HepG2 (cell line): ENCODE results near the gene NECTIN2. TPM values are rescaled to one million over a fixed set of nuclear protein-coding genes. Genes with fewer than 3 reads are reported as not detected.

ENCODE experiments used
- ATAD3A ChIP-seq: sonication (generic); formaldehyde crosslinking; IDR thresholded peaks from 2 replicates; pipeline ENCODE4 v1.4.0; 2020; ENCODE audit warnings: missing genetic modification reagents
- BORCS8-MEF2B ChIP-seq: sonication (generic); formaldehyde crosslinking; IDR thresholded peaks from 2 replicates; pipeline ENCODE4 v1.8.0; 2022; ENCODE audit warnings: mild to moderate bottlenecking, missing genetic modification reagents
- DPF2 ChIP-seq: sonication (generic); formaldehyde crosslinking; IDR thresholded peaks from 2 replicates; pipeline ENCODE4 v1.4.0; 2020; ENCODE audit warnings: mild to moderate bottlenecking, low read depth, missing genetic modification reagents, borderline replicate concordance
- ERF ChIP-seq: IDR thresholded peaks from 2 replicates; pipeline ENCODE4 v1.6.1; 2018; ENCODE audit warnings: missing biosample characterization, missing genetic modification reagents
- FOXC1 ChIP-seq: sonication (generic); formaldehyde crosslinking; IDR thresholded peaks from 2 replicates; pipeline ENCODE4 v1.8.0; 2022; ENCODE audit warnings: mild to moderate bottlenecking, missing genetic modification reagents, borderline replicate concordance
- GABPA ChIP-seq, 2 experiments: IDR thresholded peaks; 2 replicates each; pipeline ENCODE4 v1.6.1; 2011 to 2016; ENCODE audit warnings: low read depth in 2 of 2, low read length in 1 of 2, missing biosample characterization in 1 of 2, missing genetic modification characterization in 1 of 2
- GLI4 ChIP-seq: sonication (generic); formaldehyde crosslinking; IDR thresholded peaks from 2 replicates; pipeline ENCODE4 v1.5.1; 2020; ENCODE audit warnings: missing genetic modification reagents, mild to moderate bottlenecking, moderate library complexity, borderline replicate concordance
- HDAC1 ChIP-seq: sonication (generic); formaldehyde crosslinking; IDR thresholded peaks from 2 replicates; pipeline ENCODE4 v1.5.1; 2020; ENCODE audit warnings: mild to moderate bottlenecking, missing genetic modification reagents
- LRRFIP1 ChIP-seq: sonication (generic); formaldehyde crosslinking; conservative IDR thresholded peaks from 2 replicates; pipeline ENCODE4 v1.4.0; 2020; ENCODE audit warnings: missing genetic modification reagents
- MATR3 ChIP-seq: sonication (generic); formaldehyde crosslinking; IDR thresholded peaks from 2 replicates; pipeline ENCODE4 v1.4.0; 2020; ENCODE audit warnings: missing genetic modification reagents
- MLLT10 ChIP-seq: sonication (generic); formaldehyde crosslinking; IDR thresholded peaks from 2 replicates; pipeline ENCODE4 v1.4.0; 2020; ENCODE audit warnings: missing genetic modification reagents
- NFE2L2 ChIP-seq: fragments of 150-350 bp; IDR thresholded peaks from 2 replicates; pipeline ENCODE4 v1.6.1; 2014; ENCODE audit warnings: low read length
- PHF21A ChIP-seq: sonication (generic); formaldehyde crosslinking; IDR thresholded peaks from 2 replicates; pipeline ENCODE4 v1.5.0; 2020; ENCODE audit warnings: mild to moderate bottlenecking, missing genetic modification reagents
- PRDM4 ChIP-seq: sonication (generic); formaldehyde crosslinking; IDR thresholded peaks from 2 replicates; pipeline ENCODE4 v1.9.0; 2021; ENCODE audit warnings: missing genetic modification reagents, borderline replicate concordance
- SALL1 ChIP-seq: sonication (generic); formaldehyde crosslinking; IDR thresholded peaks from 2 replicates; pipeline ENCODE4 v1.8.0; 2022; ENCODE audit warnings: mild to moderate bottlenecking, missing genetic modification reagents
- TEAD3 ChIP-seq: optimal IDR thresholded peaks from 2 replicates; pipeline ENCODE3; 2016; ENCODE audit warnings: borderline replicate concordance
- ZBTB3 ChIP-seq: sonication (generic); formaldehyde crosslinking; IDR thresholded peaks from 2 replicates; pipeline ENCODE4 v1.4.0; 2020; ENCODE audit warnings: low read depth, mild to moderate bottlenecking, moderate library complexity, missing genetic modification reagents, borderline replicate concordance
- ZFP36L2 ChIP-seq: sonication (generic); formaldehyde crosslinking; IDR thresholded peaks from 2 replicates; pipeline ENCODE4 v1.4.0; 2020; ENCODE audit warnings: missing genetic modification reagents
- ZMYM2 ChIP-seq: sonication (generic); formaldehyde crosslinking; IDR thresholded peaks from 2 replicates; pipeline ENCODE4 v1.8.0; 2022; ENCODE audit warnings: mild to moderate bottlenecking, missing genetic modification reagents
- ZNF10 ChIP-seq: sonication (generic); formaldehyde crosslinking; IDR thresholded peaks from 2 replicates; pipeline ENCODE4 v1.4.0; 2020; ENCODE audit warnings: mild to moderate bottlenecking, low read depth, missing genetic modification reagents, borderline replicate concordance
- ZNF17 ChIP-seq: sonication (generic); formaldehyde crosslinking; IDR thresholded peaks from 2 replicates; pipeline ENCODE4 v1.5.0; 2020; ENCODE audit warnings: mild to moderate bottlenecking, missing genetic modification reagents
- ZNF235 ChIP-seq: sonication (generic); formaldehyde crosslinking; IDR thresholded peaks from 2 replicates; pipeline ENCODE4 v1.8.1; 2023; ENCODE audit warnings: mild to moderate bottlenecking, missing genetic modification reagents, borderline replicate concordance
- ZNF652 ChIP-seq: IDR thresholded peaks from 2 replicates; pipeline ENCODE4 v1.6.1; 2016; ENCODE audit warnings: low read depth, borderline replicate concordance
- ZNF660 ChIP-seq: sonication (generic); formaldehyde crosslinking; IDR thresholded peaks from 2 replicates; pipeline ENCODE4 v1.5.1; 2020; ENCODE audit warnings: mild to moderate bottlenecking, low read depth, missing genetic modification reagents, borderline replicate concordance
- ZNF672 ChIP-seq: sonication (generic); formaldehyde crosslinking; IDR thresholded peaks from 2 replicates; pipeline ENCODE4 v1.8.1; 2022; ENCODE audit warnings: missing genetic modification reagents
- ZNF788 ChIP-seq: sonication (generic); formaldehyde crosslinking; IDR thresholded peaks from 2 replicates; pipeline ENCODE4 v1.5.0; 2020; ENCODE audit warnings: mild to moderate bottlenecking, missing genetic modification reagents, borderline replicate concordance
- polyA plus RNA-seq, 8 experiments: library from polyadenylated mRNA; depleted of rRNA in 3 of 8; stranded (reverse) in 7 of 8; unstranded in 1 of 8; fragments of >200 nt; fragmentation: Illumina TruSeq in 4 of 8; extraction: Trizol in 4 of 8; gene quantifications; 2 replicates each; pipeline versions ENCODE4 v1.2.1 to v1.2.3, GENCODE V29; 2011 to 2016; ENCODE audit warnings: low read depth in 4 of 8, missing spikeins in 1 of 8, mixed read lengths in 1 of 8; ENCODE audit not compliant: insufficient read depth in 1 of 8
- total RNA-seq, 5 experiments: library from RNA; depleted of rRNA; stranded (reverse); fragments of >200 nt; fragmentation: Illumina TruSeq; extraction: Trizol; gene quantifications; 2 replicates each; pipeline ENCODE4 v1.2.3, GENCODE V29; 2016; ENCODE audit warnings: low read depth in 1 of 5

NECTIN2 gene
- total and polyA plus RNA-seq, 2 of the 13 experiments (the other 11 are each of a cell fraction or from before 2014, with no cell fraction given), result 75.4 to 114 TPM

DNA sequence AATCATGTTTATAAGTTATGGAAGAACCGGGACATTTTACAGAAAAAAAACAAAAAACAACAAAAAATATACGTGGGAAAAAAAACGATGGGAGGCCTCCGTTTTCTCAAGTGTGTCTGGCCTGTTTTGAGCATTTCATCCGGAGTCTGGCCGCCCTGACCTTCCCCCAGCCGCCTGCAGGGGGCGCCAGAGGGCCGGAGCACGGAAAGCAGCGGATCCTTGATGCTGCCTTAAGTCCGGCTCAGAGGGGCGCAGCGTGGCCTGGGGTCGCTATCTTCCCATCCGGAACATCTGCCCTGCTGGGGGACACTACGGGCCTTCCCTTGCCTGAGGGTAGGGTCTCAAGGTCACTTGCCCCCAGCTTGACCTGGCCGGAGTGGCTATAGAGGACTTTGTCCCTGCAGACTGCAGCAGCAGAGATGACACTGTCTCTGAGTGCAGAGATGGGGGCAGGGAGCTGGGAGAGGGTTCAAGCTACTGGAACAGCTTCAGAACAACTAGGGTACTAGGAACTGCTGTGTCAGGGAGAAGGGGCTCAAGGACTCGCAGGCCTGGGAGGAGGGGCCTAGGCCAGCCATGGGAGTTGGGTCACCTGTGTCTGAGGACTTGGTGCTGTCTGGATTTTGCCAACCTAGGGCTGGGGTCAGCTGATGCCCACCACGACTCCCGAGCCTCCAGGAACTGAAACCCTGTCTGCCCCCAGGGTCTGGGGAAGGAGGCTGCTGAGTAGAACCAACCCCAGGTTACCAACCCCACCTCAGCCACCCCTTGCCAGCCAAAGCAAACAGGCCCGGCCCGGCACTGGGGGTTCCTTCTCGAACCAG, 57.7 kb downstream of the NECTIN2 start (continued):
- TF ChIP-seq ZMYM2 (CRISPR knock-in tag), result peak; percentile 67; the same call in 1 of the 2 replicates
- peak; percentile 76 for TF ChIP-seq BORCS8-MEF2B (CRISPR knock-in tag)
- peak; percentile 63; the same call in 1 of the 2 replicates for TF ChIP-seq FOXC1
- TF ChIP-seq PRDM4 (CRISPR knock-in tag), result 0 out of 2 replicates have a peak, but pooled peaks have one; percentile 50
- TF ChIP-seq DPF2, result peak; percentile 69; the same call in 1 of the 2 replicates
- no peak for TF ChIP-seq ZNF672
- no peak for TF ChIP-seq ATAD3A
- no peak for TF ChIP-seq ZFP36L2 (CRISPR knock-in tag)
- no peak; the same call in 1 of the 2 replicates for TF ChIP-seq ZNF788 (CRISPR knock-in tag)
- TF ChIP-seq ZNF17 (CRISPR knock-in tag), result no peak
- no peak for TF ChIP-seq ZNF660 (CRISPR knock-in tag)
- TF ChIP-seq ZBTB3 (CRISPR knock-in tag), result no peak
- TF ChIP-seq ZNF235 (CRISPR knock-in tag), result 0 out of 2 replicates have a peak, but pooled peaks have one; percentile 32
- TF ChIP-seq GABPA (IDR thresholded peaks at IDR 0.05; ENCODE audit: low read depth, low read length), result no peak
- peak; percentile 63 for TF ChIP-seq GABPA (CRISPR knock-in tag; IDR thresholded peaks at IDR 0.05; ENCODE audit: low read depth)
- TF ChIP-seq MLLT10, result no peak
- peak; percentile 95 for TF ChIP-seq HDAC1 (CRISPR knock-in tag)
- TF ChIP-seq ZNF10 (CRISPR knock-in tag), result no peak
- no peak for TF ChIP-seq MATR3 (CRISPR knock-in tag)
- TF ChIP-seq SALL1, result peak; percentile 91
- no peak for TF ChIP-seq NFE2L2
- TF ChIP-seq ERF, result peak; percentile 71; the same call in 1 of the 2 replicates
- TF ChIP-seq PHF21A, result peak; percentile 62; the same call in 1 of the 2 replicates
- TF ChIP-seq TEAD3 (CRISPR knock-in tag), result peak; percentile 77
- TF ChIP-seq ZNF652 (CRISPR knock-in tag), result peak; percentile 29; the same call in 1 of the 2 replicates
- TF ChIP-seq LRRFIP1 (CRISPR knock-in tag), result no peak
- TF ChIP-seq GLI4 (CRISPR knock-in tag), result no peak
